IPS-NIHi7 (cell line): ENCODE data around the gene PHC2.

Experiments
- DNase-seq: peaks from one replicate; pipeline ENCODE4 v3.0.0; 2012; ENCODE audit warnings: mixed read lengths; ENCODE audit errors: extremely low spot score

PHC2 gene

GRCh38 chr1:33332357-33332789, 98.5 kb downstream of the PHC2 start:
- no peak for DNase-seq

GRCh38 chr1:33331444-33332356, 99.2 kb downstream of the PHC2 start:
- DNase-seq = no peak

GRCh38 chr1:33330906-33331305, 100.0 kb downstream of the PHC2 start:
- DNase-seq = no peak

- DNase-seq = no peak
Observed at GRCh38 chr1:33330361-33330890, 100.5 kb downstream of the PHC2 start.

- no peak for DNase-seq
Observed at GRCh38 chr1:33329600-33330305, 101.1 kb downstream of the PHC2 start.

GRCh38 chr1:33328817-33329216, 102.1 kb downstream of the PHC2 start:
- no peak for DNase-seq

GRCh38 chr1:33327587-33328325, 103.1 kb downstream of the PHC2 start:
- DNase-seq = no peak

GRCh38 chr1:33326785-33327184, 104.1 kb downstream of the PHC2 start:
- DNase-seq = no peak

- no peak for DNase-seq
Observed at GRCh38 chr1:33324677-33325575, 106.0 kb downstream of the PHC2 start.

GRCh38 chr1:33323663-33324477, 107.0 kb downstream of the PHC2 start:
- no peak for DNase-seq

GRCh38 chr1:33322870-33323585, 107.9 kb downstream of the PHC2 start:
- no peak for DNase-seq

- no peak for DNase-seq
Observed at GRCh38 chr1:33322109-33322508, 108.8 kb downstream of the PHC2 start.

- no peak for DNase-seq
Observed at GRCh38 chr1:33321178-33321577, 109.7 kb downstream of the PHC2 start.

GRCh38 chr1:33320619-33321165, 110.2 kb downstream of the PHC2 start, which contains the start of gene A3GALT2:
TSS of gene A3GALT2 (minus strand) at chr1:33321098. CDS start at chr1:33321098, 0 bp downstream.
- DNase-seq = no peak

- no peak for DNase-seq
Observed at GRCh38 chr1:33319949-33320618, 110.8 kb downstream of the PHC2 start.

- no peak for DNase-seq
Observed at GRCh38 chr1:33319186-33319948, 111.5 kb downstream of the PHC2 start.

GRCh38 chr1:33317946-33318345, 112.9 kb downstream of the PHC2 start:
- DNase-seq = no peak

GRCh38 chr1:33317354-33317753, 113.5 kb downstream of the PHC2 start:
- DNase-seq = no peak
